GM21619 (cell line): ENCODE results near the gene KCTD2.
"Not testable (repeated sequence)": the region's sequence is repeated elsewhere in the genome, so short reads cannot be mapped to it uniquely, and the experiment has no call there.

Source experiments
- ATAC-seq: cut with Tn5 transposase; IDR thresholded peaks from one replicate; pipeline ENCODE4 v1.9.1; 2021; ENCODE audit not compliant: unreplicated experiment

Gene KCTD2

DNA sequence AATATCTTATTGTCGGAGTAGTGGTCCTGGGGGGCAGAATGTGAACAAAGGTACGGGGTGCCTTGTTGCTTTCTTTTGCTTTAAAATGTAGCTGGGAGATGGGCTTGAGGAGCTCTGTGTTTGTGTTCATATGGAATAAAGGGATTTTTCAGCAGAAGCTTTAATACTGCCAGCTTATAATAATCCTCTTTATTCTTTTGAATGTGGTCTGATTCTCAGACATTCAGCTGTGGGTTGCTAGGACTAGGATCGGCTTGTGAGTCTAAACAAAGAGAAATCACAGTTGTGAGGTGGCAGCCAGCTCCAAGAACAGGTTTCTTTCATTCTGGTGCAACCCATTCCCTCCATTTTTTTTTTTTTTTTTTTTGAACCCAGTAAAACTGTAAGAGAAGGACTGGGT lies 27.3 kb upstream of the KCTD2 start:
- ATAC-seq: no peak

DNA sequence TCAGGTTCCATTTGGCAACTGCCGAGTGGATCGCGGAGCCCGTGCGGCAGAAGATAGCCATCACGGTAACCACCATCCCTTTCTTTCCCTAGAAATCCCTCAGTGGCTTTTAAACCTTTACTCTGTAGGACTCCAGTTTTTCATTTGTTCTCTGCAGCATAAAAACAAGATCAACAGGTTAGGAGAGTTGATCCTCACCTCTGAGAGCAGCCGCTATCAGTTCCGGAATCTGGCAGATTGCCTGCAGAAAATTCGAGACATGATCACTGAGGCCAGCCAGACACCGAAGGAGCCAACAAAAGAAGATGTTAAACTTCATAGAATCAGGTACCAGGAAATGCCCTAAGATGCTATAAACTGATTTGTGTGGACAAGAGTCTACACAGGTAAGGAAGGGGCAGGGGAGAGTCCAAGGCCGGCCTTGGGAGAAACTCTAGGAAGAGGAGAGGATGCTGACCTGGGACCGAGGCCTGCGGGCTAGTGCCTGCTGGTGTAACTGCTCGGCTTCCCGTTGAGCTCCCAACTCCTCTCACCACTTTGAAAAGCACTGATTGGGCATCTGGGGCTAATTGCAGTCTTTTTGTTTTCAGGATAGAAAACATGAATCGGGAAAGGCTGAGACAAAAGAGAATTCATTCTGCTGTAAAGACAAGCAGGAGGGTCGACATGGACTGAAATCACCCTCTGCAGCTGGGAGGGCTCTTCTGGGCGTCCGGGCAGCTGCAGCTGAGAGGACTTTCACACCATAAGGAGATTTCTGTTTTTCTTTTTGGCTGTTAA lies 26.5 kb upstream of the KCTD2 start:
- ATAC-seq: no peak

DNA sequence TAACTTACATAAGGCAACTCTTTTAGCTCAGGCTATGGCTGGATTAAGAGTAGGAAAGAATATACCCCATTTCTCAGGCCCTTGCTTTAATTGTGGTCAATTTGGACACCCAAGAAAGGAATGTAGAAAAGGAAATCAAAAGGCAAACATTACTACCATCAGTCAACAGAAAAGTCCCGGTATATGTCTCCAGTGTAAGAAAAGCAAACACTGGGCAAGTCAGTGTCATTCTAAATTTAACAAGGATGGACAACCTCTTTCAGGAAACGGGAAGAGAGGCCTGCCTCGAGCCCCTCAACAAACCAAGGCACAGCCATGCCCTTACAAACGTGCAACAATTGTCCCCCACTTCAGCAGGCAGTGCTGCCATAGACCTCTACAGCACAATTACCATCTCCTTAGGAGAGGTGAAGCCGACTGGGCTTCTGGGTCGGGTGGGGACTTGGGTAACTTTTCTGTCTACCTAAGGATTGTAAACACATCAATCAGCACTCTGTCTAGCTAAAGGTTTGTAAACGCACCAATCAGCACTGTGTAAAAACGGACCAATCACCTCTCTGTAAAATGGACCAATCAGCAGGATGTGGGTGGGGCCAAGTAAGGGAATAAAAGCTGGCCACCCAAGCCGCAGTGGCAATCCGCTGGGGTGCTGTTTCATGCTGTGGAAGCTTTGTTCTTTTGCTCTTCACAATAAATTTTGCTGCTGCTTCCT lies 22.2 kb upstream of the KCTD2 start:
- no peak for ATAC-seq

DNA sequence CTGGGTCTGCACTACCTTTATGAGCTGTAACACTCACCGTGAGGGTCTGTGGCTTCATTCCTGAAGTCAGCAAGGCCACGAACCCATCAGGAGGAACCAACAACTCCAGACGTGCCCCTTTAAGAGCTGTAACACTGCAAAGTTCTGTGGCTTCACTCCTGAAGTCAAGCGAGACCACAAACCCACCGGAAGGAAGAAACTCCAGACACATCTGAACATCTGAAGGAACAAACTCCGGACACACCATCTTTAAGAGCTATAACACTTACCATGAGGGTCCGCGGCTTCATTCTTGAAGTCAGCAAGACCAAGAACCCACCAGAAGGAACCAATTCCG lies 21.7 kb upstream of the KCTD2 start:
- not testable (repeated sequence) for ATAC-seq

DNA sequence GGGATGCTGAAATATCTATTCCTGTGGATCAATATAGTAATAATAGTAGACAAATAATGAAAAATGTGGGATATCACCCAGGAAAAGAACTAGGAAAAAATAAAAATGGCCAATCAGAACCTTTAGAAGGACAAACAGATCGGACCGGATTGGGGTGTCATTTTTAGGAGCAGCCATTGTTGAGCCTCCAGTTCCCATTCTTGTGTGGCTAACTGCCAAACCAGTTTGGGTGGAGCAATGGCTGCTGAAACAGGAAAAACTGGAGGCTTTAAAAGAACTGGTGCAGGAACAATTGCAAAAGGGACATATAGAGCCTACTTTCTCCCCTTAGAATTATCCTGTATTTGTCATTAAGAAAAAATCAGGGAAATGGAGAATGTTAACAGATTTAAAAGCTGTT lies 20.4 kb upstream of the KCTD2 start:
- not testable (repeated sequence) for ATAC-seq

DNA sequence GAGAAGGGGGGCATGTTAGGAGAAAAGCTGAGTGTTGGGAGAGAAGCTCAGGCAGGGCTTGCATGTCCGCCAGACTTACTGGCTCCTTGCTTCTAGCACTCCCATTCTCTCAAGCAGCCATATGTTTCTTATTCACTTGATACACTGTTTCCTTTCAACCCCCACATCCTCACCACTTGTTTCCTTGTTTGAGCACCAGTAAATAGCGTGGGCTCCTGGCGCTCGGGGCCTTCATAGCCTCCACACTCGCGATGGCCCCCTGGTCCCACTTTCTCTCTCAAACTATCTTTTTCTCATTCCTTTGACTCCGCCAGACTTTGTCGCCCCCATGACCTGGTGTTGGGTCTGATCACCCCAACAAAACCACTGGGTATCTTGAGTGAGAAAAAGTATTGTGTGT lies 16.9 kb upstream of the KCTD2 start:
- ATAC-seq: no peak

DNA sequence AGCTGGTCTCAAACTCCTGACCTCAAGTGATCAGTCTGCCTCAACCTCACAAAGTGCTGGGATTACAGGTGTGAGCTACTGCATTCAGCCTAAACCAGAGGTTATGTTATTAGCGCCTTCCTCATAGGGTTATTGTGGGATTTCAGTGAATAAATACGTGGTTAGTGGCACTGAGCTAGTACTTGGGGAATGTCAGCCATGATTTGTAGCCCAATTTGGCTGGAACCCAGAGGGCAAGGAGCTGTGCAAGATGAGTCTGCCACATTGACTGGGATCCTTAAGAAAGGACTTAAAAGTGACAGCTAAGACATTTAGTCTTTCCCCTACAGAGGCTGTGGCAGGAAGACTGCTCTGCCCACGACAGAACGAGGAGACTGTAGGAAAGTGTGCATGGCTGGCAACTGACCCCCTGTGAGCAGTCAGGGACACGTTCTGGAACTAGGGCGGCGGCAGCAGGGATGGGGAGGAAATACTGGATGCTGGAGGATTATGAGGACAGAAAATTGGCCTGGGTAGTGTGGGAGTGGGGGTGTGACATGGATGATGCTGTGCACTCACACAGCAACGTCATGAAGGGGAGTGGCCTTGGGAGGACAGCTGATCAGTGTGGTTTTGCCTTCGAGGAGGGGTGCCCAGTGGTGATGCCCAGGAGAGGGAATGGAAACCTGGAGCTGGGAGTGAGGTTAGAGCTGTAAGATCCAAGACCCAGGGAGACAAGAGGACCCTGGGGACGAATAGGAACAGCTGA lies 14.9 kb upstream of the KCTD2 start:
- no peak for ATAC-seq

DNA sequence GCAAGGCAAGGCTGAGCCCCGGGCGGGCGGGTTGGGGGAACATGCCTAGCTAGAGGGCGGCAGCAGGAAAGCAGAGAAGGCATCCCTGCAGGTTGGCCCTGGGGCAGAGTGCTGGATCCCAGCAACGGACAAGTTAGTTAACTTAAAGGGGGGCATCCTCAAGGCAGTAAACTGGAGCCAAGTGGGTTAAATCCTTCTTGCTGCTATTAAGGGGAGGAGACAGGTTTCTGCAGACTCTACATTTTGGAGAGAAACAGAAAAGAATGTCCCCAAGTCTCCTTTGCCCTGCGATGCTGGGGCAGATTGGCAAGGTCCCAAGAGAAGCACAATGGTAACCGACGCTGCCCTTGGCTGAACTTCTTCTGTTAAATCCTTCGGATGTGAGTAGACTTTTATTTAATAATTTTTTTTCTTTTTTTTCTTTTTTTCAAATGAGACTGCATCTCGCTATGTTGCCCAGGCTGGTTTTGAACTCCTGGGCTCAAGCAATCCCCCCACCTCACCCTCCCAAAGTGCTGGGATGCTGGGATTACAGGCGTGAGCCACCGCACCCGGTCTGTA lies 14.2 kb upstream of the KCTD2 start:
- no peak for ATAC-seq

DNA sequence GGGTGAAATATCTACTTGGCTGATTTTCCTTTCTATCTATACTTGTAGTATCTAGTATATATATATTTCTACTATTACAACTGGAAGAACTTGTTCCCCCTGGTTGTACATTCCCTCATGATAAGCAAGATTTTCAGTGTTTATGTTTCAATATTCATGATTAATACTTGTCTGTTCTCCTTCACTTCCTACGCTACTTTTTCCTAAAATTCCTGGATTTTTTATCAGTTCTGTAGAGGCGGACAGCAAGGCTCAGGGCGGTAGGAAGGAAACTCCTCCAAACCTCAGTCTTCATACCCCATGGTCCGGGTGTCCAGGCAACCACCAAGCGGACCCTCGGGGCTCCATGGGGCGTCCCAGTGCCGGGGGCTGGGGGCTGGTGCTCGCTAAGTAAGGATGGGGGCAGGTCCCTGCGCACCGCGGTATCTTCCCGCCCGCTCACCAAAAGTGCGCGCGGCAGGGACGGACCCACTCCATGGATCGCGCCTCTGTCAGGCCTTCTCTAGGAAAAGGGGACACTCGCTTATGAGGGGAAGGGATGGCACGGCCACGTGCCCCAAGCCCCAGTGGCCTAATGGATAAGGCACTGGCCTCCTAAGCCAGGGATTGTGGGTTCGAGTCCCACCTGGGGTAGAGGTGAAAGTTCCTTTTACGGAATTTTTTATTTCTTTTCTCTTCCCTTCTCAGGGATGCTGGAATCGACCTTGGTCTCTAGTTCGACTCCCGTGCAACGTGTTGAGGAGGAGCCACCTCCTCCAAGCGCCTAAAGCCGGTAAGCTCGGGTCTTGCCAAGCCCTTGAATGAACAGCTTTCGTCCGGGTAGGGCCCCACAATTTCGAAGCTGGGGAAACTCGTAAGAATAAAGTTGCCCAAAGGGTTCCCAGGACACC lies 13.4 kb upstream of the KCTD2 start:
- peak; percentile 38 for ATAC-seq

DNA sequence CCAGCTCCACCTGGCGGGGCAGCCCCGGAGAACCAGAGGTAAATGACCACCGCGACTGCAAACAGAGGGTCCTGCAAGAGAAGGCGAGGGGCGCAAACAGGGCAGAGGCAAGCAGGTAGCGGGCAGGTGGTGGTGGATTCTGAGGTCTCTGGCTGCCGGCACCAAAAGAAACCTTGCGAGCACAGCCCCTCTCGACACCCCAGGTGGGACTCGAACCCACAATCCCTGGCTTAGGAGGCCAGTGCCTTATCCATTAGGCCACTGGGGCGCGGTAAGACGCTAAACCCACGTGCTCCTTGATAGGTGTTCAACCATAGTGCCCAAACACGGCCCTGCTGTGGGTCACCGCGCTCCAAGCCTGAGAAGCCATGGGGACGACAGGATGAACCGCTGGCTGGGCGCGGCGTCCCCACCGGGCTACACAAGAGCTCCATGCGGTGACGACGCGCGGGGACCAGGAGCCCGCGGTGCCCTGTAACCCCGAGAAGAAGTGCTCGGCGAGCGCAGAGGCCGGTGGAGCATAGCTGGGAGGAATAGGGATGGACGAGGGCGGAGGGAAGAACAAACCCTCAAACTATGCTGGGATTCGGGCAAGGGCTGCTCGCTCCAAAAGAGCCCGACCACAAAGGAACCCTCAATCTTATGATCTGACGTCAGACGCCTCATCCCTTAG lies 12.7 kb upstream of the KCTD2 start:
- peak; percentile 72 for ATAC-seq

DNA sequence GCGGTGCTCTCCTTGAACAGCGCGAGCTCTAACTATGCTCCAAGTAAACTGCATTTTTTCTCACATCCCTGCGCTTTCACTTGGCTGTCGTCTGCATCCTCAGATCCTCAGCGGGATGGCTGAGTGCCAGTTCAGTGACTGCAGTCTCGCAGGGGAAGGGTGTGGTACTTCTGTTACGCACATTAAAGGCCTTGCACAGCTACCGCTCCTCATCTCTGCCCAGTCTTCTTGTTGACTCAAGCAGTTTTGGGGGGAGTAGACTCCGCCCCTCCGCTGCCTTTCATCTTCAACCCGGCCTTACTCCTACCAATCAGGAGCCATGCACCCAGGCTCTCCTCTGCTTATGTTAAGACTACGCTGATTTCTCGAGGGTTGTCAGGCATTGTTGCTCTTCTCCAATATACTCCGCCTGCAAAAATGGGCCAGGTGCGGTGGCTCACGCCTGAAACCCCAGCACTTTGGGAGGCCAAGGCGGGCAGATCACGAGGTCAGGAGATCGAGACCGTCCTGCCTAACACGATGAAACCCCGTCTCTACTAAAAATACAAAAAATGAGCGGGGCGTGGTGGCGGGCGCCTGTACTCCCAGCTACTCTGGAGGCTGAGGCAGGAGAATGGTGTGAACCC lies 10.3 kb upstream of the KCTD2 start:
- no peak for ATAC-seq

DNA sequence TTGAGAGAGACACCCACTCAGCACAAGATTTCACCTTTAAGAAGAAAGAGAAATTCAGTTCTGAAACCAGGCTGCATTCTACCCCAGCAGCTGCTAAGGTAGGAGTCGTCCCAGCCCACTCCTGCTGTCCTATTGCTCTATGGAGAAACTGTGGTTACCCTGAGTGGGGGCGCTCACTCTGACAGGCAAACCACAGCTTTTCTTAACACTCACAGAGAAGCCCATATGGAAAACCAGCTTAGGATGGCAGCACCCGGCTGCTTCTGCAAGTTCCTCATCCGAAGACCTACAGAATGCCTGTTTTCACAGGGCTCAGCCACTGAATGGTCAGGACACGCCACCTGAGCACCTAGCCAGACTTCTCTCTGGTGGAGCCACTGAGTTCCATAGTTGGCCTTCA lies 7.8 kb upstream of the KCTD2 start:
- ATAC-seq: no peak

DNA sequence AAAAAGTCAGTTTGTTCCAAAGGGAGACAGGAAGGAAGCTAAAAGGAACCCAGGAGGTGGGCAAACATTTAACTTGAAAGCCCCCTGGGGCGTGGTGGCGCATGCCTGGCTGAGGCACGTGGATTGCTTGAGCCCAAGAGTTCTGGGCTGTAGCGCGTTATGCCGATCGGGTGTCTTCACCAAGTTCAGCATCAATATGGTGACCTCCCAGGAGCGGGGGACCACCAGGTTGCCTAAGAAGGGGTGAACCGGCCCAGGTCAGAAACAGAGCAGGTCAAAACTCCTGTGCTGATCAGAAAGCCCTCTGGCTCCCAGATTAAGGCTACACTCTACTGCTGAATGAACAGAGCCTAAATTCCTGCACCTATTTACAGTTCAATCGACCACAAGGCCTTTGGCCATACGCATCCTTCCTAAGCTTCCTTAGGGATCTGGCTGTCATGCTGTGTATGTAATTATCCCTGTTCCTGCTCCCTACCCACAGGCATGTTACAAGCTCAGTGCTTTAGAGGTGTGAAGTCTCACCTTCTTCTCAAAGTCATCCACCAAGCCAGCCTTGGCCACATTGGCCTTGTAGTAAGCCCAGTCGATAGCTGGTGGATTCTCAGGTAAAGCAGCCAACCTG lies 5.3 kb upstream of the KCTD2 start:
- ATAC-seq: no peak

DNA sequence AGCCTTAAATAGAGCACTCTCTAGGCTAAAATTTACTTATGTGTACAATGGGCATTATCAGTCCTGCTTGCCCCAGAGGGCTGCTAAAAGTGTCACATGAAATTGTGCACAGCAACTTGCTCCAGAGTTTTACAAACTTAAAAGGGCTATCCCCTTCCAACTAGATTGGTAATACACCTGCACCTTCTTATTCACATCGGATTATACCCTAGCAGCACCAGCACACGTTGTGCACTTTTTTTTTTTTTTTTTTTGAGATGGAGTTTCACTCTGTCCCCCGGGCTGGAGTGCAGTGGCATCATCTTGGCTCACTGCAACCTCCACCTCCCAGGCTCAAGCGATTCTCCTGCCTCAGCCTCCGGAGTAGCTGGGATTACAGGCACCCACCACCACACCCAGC lies 3.2 kb upstream of the KCTD2 start:
- not testable (repeated sequence) for ATAC-seq

DNA sequence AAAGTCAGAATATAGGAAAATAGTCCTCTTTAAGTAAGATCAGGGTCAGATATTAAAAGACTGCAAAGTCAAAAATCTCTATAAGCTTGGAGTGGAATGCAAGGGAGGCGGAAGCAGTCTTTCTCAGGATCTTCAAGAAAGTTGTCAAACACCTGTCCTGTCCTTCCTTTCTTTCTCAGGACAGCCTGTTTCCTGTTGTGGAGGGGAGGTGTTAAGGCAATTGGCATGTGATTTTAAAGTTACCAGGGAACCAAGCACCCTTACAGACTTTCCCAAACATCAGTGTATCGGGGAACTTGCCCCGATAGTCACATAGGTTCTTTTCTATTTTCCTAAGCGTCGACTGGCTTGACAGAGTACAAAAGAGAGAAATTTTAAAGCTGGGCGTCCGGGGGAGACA lies 2.3 kb upstream of the KCTD2 start:
- no peak for ATAC-seq

DNA sequence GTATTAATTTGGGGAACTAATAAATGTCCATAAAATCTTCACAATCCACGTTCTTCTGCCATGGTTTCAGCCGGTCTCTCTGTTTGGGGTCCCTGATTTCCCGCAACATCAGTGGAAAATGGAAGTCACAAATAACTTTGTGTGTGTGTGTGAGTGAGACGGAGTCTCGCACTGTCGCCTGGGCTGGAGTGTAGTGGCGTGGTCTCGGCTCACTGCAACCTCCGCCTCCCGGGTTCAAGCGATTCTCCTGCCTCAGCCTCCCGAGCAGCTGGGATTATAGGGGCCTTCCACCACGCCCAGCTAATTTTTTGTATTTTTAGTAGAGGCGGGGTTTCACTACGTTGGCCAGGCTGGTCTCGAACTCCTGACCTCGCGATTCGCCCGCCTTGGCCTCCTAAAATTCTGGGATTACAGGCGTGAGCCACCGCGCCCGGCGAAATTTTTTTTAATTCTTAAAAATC lies 1.0 kb upstream of the KCTD2 start:
- ATAC-seq: not testable (repeated sequence)

DNA sequence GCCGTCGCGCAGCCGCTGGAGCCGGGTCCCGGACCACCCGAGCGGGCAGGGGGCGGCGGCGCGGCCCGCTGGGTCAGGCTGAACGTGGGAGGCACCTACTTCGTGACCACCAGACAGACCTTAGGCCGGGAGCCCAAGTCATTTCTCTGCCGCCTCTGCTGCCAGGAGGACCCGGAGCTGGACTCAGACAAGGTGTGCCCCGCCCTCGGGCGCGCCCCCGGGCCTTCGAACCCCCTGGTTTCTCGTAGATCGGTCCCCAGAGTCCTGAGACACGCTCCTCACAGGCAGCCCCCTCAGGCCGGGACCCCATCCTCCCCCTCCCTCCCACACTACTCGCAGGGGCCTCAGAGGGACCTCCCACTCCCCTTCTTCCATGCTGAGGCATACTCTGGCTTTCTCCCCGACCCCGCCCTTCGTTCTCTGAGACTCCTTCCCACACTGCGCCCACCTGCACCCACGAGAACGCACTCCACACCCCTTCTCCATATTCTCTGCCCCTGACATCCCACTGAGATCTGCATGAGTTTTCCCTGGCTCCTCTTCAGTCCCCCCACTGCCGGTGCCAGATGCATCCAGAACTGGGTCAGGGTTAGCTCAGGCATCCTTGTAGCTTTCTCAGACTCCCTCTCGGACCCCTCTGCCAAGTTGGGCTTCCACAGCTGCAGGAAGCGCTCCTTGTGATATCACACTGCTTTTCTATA lies 523 bp downstream of the KCTD2 start:
- ATAC-seq: peak; percentile 13

DNA sequence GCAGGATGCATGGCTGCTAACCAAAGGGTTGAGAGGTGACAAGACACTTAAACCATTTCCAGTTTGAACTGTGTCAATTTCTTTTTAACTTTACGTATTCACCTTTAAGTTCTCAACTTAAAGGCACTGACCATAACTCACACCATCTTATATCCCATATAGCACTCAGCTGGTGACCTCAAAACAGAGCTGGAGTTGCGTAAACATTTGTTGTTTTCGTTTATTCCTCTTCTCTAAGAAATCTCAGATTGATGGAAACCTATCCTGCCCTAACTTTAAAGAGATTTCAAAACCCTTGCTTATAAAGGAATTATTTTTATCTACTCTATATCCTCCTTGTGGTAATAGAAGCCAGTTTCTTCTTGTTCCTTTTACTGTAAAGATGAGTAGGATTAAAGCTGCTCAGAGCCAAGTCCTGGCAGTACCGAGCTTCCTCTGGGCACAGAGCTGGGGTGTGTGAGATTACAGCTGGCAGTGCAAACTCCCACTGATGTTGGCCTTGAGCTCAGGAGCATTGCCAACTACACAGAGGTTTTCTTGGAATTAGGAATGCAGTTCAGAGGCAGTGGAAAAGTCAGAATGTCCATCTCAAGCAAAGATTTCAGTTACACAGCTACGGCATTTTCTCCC lies 1.3 kb downstream of the KCTD2 start:
- no peak for ATAC-seq
